HCEC 1CT (cell line): Measurements from ENCODE around the gene RNF224.

Experiments used
- DNase-seq: peaks from one replicate; pipeline ENCODE4 v3.0.0-alpha.2; 2017

Gene RNF224

DNA sequence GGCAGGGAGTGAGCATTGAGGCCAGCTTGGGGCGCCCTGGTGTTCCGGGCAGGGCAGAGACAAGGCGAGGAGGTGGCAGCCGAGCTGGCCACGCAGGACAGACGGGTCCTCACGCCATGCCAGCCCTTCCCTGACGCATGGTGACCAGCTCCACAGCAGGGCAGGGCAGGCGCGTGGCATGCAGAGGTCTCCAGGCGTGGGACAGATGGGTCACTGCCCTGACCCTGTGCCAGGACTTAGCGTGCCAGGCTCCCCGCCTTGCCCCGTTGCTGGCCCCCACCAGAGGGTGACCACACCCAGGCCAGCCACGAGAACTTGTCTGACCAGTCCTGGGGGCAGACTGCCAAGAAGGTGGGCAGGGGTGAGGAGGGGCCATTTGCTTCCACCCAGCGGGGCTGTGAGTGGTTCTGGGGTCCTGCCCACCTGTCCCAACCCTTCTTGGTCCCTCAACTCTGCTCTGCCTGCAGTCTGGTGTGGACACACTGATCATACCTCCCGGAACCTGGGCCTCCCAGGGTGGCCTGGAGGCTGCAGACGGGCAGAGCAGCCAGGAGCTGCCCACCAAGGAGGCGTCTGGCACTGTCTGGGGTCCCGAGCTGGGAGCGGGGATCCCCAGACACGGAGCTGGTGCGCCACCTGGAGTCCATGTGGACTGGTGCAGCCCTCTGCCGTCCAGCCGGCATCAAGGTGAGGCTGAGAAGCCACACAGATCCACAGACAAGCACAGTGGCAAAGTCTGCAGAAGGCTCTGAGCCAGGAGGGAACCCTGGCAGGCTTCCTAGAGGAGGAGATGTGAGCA is at the start of gene RNF224:
Gene RNF224, plus strand, starts transcription at position 449 of the 799 bp plus-strand sequence. CDS start 834 bp downstream, outside the sequence.
- DNase-seq: peak; percentile 55

DNA sequence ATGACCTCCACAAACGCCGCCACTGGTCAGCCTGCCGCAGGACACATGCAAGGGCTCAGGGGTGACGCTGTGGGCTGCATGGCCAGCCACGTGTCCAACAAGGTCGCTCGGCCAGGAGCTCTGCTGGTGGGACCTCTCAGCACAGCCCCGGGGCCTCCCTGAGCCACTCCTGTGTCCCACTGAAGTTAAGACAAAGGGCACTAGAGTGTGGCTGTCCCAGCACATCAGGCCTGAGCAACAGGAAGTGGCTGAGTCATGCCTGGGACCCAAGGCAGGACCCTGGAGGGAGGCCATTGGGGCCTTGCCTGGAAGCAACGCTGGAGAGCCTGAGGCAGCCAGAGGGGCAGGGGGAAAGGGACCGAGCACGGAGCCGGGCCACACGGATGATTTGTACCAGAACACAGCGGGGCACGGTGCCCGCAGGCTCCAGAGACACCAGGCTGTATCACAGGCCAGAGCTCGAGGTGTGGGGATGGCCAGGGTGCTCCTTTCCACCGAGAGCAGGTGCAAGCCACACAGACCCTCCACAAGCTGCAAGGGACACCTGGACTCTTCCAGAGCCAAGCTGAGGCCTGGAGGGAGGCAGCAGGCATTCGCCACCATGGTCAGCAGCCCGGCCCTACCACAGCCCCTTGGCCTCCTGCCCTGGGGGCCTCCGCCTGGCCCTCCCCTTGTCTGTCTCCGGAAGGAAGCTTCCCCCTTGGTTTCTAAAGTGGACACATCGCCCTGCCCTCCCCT is 48.9 kb upstream of the RNF224 start:
- no peak for DNase-seq

DNA sequence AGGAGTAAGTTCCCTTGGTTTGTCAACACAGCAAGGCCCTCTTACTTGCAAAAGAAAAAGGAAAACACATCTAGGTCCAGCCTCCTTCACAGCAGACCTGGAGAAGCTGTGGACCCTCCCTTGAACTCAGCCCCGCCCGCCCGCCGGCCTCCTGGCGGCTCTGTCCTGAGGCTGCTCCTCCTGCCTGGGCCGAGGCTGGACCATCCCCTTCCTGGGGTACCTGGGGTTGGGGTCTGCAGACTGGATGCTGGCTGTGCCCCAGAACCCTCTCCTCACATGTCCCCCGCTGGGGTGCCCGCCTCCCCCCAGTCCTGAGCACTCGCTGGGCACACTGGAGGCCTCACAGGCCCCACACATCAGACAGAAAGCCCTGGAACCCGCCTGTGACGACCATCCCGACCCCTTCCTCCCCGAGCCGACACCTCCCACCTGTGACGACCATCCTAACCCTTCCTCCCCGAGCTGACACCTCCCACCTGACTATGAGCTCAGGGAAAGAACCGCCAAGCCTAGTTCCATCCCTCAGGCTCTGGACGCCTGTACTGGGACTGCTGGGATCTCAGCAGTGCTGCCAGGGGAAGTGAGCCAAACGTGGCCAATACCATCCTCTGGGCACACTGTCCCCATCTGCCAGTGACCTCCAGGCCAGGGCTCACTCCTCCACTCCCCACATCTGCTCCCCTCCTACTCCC is 48.2 kb upstream of the RNF224 start:
- DNase-seq: no peak

DNA sequence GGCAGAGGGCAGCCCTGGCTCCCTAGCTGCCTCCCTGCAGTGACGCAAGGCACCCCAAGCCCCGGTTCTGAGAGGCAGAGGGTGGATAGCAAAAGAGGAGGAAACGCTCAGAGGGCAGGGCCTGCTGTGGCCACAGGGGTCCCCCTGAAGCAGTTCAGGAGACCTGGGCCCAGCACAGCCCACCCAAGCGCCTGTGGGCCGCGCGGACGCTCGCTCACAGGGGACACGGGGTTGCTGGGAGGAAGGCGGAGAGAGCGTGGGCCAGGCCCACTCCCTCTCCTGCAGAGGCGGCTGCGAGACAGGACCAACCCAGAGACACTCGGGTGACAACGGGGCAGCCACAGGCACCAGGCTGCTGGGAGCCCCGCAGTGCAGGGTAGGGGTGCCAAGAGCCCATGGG is 47.5 kb upstream of the RNF224 start:
- no peak for DNase-seq

DNA sequence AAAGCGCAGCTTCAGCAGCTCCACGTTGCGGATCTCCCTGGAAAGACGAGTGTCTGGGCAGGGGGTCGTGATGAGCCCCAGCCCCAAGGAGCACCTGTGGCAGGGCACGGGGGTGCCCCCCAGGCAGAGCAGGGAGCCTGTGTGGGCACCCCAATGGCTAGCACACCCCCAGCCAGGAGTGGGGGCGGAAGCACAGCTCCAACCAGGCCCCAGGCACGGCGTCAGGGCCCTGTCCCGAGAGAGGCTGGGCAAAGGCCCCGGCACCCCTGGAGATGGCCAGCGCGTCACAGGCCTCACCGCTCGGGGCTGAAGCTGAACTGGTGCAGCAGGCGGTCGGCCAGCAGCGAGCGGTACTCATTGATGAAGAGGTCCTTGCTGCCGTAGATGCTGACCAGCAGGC is 46.8 kb upstream of the RNF224 start:
- no peak for DNase-seq

DNA sequence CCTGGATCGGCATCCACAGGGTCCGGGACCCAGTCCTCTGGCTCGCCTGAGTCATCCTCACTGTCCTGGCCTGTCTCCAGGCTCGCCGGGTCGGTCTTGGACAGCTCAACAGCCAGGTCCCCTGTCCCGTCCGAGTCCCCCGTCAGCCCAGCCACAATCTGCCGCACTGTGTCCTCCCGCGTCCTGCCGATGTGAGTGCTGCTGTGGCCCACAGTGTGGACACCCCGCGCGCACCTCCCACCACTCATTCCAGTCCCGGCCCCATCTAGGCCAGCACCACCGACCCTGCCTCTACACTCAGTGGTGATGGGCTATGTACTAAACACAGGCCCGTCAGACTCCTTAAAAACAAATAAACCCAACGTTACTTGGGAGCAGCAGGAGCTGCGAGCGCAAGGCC is 45.6 kb upstream of the RNF224 start:
- no peak for DNase-seq

DNA sequence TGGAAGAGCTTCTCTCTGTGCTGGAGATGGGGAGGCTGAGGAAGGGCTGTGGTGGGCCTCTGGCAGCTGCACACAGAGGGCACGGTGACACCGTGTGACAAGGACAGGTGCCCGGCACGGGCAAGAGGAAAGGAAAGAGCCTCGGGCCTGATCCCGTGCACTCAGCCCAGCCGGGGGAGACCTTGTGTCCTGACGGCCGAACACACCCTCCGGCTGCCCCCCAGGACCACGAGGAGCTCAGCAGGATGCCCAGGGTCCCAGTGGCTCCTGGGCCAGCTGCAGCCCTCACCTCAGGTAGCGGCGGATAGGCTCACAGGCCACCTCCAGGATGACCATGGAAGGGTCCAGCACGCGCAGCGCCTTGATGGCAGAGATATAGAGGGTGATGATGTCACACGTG is 44.5 kb upstream of the RNF224 start:
- DNase-seq: no peak

DNA sequence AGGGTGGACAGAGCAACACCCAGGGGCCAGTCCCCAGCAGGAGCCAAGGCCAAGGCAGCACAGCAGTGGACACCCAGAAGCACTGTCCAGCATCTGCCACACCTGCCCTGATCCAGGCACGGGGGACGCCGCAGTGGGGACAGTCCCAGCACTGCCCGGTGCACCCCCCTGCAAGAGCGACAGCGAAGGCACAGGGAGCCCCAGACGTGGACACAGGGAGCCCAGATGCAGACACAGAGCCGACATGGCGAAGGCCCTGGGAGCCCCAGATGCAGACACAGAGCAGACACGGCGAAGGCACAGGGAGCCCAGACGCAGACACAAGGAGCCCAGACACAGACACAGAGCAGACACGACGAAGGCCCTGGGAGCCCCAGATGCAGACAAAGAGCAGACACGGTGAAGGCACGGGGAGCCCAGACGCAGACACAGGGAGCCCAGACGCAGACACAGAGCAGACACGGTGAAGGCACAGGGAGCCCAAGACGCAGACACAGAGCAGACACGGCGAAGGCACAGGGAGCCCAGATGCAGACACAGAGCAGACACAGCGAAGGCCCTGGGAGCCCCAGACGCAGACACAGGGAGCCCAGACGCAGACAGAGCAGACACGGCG is 43.2 kb upstream of the RNF224 start:
- DNase-seq: no peak

DNA sequence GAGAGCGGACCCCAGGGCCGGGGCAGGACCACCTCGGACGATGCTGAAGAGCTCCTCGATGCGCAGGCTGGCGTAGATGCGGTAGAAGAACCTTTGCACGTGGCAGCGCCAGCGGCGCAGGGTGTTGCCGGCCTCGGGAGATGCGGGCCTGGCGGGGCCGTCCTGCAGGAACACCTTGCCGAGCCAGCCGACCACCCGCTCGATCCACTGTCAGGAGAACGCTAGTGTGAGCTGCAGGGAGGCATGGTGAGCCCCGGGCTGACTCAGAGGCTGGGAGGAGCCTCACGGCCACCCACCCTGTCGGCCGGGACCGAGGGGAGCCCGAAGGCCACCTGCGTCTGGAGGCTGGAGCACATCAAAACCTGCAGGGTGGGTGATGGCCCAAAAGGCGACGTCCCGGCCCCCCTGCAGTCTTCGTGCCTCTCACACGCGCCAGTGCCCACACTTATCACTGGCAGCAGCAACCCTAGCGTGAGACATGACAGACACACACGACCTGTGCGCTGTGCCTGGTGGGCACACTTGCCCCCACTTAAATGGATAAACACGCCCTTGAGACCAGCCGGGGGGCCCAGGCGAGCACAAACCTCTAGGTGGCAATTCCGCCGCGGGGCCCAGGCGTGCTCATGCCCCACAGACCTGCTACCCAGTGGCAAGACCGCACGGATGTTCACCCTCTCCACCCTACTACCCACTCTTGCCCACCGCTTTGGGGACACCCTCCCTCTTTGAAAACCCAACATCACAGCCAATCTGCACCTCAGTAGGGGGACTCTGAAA is 42.2 kb upstream of the RNF224 start:
- DNase-seq: no peak

DNA sequence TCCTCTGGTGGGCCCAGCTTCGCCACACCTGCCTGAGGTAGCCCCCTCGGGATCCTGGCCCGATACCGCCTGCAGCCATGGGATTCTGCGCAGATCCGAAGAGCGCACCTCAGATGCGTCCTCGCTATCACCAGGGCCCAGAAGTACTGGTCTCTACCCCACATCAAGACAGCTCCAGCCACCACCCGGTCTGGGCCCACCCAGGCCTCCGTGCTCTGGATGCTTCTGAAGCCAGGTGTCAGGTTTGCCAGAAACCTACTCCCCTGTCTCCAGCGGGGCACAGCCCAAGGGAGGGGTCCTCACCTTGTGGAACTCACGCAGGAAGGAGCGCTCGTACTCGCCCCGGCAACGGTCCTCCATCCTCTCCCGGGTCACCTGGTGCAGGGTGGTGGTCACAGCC is 41.4 kb upstream of the RNF224 start:
- DNase-seq: no peak

DNA sequence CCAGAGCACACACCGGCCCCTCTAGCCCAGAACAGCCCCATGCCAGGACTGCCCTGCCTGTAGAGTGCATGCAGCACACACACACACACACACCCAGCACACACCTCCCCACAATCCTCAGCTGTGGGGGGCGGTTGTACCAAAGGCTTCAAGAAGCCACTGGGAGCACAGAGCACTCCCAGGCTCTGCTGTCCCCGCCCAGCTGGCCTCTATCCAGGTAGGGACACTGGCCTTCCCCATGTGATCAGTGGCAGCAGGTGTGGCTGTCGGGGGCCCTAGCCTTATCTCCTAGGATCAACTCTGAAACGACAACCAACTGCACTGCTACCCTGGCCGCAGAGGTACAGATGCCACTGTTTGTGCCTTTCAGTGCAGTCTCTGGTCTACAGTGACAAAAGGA is 40.9 kb upstream of the RNF224 start:
- DNase-seq: no peak

DNA sequence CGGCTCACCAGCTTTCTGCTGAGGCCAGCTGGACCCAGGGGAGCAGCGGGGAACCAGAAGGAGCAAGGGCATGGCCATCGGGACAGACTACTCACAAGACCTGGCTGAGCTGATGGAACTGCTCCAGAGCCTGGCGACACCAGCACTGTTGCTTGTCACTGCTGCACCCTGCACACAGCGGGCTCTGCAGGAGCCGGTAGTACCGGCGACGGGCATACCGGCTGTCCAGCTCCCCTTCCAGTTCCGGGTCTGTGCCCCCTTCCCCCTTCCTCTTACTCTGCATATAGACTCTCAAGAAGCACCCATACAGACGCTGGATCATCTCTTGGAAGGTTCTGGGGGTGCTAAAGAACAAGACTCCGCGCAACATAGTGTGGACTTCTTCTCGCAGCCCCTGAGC is 39.9 kb upstream of the RNF224 start:
- DNase-seq: no peak

DNA sequence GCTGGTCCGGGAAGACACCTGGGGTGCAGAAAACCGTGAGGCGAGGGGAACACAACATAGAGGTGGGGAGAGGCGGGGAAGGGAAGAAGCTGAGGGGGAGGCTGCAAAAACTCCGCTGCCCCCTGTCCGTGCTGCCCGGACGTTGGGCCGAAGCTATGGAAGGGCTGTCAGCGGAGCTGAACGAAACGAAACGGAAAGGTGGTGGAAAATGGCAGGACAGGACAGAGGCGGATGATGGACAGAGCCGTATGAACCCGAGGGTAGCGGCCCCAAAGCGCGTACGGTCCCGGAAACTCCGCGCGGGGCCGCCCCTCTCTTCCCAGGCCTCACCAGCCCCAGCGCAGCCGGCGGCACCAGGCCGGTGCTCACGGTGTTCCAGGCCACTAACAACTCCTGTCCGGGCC is 39.2 kb upstream of the RNF224 start:
- DNase-seq: no peak

DNA sequence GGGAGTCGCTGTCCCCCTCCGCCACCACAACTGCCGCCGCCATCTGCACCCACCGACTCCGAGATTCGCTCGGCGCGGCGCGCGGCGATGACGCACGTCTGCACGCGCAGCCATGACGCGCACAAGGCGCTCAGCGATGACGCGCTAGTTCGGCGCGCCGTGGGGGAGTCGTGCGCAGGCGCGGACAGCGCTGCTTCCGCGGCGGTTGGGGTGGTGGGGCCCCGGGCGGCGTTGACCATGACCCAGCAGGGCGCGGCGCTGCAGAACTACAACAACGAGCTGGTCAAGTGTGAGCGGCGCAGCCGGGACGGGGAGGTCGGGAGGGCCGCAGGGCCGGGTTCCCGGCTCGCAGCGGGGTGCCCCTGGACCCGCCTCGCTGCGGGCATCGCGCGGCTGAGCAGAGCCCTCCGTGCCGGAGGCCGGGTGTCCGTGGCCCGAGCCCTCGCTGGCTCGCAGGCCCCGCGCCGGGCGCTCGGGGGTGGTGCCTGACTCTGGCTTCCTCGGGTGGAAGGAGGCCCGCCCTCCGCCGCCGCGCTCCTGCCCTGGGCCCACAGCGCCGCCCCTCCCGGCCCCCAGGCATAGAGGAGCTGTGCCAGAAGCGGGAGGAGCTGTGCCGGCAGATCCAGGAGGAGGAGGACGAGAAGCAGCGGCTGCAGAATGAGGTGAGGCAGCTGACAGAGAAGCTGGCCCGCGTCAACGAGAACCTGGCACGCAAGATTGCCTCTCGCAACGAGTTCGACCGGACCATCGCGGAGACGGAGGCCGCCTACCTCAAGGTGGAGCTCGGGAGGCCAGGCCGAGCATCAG is 38.6 kb upstream of the RNF224 start, which contains the start of the genes ANAPC2 and SSNA1:
Gene ANAPC2, minus strand, starts transcription at position 71 of the 807 bp plus-strand sequence. Its CDS starts 28 bp downstream, at position 43.
Gene SSNA1, plus strand, starts transcription at position 187 of the 807 bp plus-strand sequence. Its CDS starts 51 bp downstream, at position 238.
- peak; percentile 90 for DNase-seq

DNA sequence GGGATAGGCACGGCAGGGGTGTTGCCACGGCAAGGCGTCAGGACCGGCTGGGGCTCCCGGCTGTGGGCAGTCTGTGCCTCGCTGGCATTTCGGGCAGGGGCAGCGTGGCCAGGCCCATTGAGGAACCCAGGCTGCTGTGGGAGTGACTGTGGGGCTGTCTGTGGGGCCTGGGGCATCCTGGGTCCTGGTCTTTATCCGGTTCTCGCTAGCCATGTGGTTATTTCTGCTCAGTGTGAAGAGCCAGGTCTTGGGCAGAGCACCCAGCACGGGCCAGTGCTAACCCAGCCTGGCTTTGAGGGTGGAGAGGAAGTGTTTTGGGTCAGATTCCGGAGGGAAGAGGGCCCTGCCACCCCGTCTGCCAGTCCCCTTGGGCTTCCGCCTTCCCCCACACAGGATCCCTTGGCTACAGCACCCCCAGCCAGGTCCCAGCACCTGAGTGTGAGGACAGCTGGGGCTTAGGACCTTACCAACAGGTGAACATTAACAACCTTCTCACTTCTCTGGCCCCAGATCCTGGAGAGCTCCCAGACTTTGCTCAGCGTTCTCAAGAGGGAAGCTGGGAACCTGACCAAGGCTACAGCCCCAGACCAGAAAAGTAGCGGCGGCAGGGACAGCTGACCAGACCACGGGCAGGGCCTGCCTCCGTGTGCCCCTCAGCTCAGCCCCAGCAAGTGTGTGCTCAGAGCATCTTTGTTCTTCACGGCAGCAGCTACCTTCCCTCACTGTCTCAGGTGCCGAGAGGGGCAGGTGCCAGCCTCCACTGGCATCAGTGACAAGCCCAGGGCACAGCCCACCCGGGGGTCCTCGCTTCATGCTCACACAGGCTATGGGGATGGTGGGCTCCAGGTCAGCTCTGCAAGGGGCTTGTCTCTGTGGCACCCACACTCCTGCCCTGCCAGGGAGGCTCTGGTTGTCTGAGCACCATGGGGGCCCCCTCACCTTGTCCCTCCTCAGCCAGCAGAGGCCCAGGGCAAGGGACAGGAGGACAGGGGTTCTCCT is 37.7 kb upstream of the RNF224 start:
- no peak for DNase-seq

DNA sequence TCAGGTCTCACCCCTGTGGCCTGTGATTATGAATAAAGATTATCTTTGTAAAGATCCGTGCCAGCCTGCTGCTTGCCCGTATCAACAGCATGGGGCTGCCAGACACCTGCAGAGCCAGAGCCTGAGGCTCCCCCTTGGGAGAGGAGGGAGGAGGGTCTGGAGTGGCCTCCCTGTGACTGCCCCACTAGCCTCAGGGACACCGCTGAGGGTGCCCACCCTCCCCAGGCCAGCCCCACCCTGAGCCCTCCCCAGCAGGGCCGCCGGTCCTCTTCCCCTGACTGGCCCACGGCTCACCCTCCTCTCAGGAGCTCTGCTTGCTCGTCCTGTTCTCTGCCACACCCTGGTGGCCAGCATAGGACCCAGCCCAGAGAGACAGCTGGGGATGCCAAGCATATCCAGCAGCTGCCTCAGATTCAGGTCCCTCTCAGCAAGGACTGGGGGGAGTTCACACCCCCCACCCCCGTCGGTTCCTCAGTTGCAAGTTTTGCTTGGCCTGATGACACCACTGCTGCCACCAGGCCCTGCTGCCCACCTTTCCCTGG is 36.9 kb upstream of the RNF224 start:
- no peak for DNase-seq

DNA sequence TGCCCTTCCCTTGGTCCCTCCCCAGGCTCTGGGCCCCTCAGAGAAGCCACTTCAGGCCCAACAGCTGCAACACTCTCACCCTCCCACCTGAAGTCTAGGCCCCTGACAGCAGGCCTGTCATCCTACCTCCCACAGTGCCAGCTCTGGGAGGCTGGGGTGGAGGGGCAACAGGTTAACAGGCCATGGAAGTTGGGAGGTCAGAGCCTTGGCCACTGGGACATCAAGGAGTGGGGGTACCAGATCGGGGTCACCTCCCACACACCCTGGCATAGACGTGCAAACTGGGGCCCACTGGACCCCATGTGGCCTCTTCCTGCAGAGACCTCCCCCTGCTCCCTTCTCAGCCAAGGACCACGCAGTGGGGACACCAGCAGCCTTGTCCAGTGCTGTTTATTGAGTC is 36.1 kb upstream of the RNF224 start:
- DNase-seq: no peak

DNA sequence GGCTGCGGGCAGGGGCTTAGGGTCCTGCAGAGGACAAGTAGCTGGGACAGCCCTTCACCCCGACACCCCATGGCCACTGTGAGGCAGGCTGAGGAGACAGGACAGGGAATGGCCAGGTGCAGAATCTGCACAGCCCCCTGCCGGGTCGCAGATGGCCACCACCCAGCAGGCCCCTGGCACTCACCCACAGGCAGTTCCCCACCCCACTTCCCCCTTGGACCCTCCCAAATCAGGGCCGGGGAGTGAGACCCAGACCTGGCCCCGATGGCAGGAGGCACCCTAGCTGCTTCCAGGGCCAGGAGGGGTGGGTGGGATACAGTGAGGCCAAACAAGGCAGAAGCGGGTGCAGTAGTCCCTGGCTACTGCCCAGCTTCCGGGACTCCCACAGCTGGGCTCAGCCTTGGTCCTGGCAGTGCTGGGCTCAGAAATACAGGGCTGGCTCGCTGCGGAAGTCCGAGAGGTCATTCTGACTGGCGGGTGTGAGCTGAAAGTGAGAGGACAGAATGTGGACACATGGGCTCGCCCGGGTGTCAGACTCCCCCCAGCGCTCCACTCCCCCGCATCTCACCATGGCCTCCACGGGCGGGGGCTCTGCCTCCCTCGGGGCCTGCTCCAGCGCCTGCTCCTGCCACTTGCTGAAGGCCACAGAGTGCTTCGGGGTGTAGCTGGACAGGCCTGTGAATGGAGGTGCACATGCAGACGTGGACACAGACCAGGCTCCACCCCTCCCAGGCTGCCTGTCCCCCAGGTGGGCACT is 35.4 kb upstream of the RNF224 start:
- DNase-seq: no peak

DNA sequence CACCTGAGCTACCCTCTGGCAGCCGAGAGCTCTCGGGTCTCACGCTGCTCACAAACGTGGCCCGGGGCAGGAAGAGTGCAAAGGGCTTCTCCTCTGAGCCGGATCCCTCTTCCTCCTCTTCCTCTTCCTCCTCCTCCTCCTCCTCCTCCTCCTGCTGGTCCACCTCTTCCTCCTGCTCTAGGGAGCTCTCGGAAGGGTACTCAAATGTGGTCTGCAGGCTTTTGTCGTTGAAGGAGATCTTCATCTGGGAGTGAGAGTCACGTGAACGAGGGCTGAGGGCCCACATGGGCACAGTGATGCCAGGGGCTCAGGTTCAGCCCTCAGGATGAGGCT is 34.9 kb upstream of the RNF224 start:
- no peak for DNase-seq
